ENCODE results near the gene CXCL11.
A peak's percentile ranks its signal among the peaks of the same experiment; 100 is the strongest.

Gene CXCL11

GRCh38 chr4:76022031-76022430 lies 13.8 kb downstream of the CXCL11 start:
- DNase-seq = no peak
- TF ChIP-seq POLR2A (IDR thresholded peaks at IDR 0.05; ENCODE audit: low read length) = no peak
- no peak for TF ChIP-seq GATA1 (IDR thresholded peaks at IDR 0.05; ENCODE audit: low read depth, low read length)

- no peak for DNase-seq
- TF ChIP-seq GATA1 (IDR thresholded peaks at IDR 0.05; ENCODE audit: low read depth, low read length) (no peak), POLR2A (IDR thresholded peaks at IDR 0.05; ENCODE audit: low read length) (no peak)
These were observed 18.7 kb downstream of the CXCL11 start for GRCh38 chr4:76017056-76017686.

GRCh38 chr4:76016393-76016792 lies 19.5 kb downstream of the CXCL11 start:
- DNase-seq = no peak
- TF ChIP-seq POLR2A (IDR thresholded peaks at IDR 0.05; ENCODE audit: low read length) = no peak
- no peak for TF ChIP-seq GATA1 (IDR thresholded peaks at IDR 0.05; ENCODE audit: low read depth, low read length)

- TF ChIP-seq POLR2A (IDR thresholded peaks at IDR 0.05; ENCODE audit: low read length) (no peak), GATA1 (IDR thresholded peaks at IDR 0.05; ENCODE audit: low read depth, low read length) (no peak)
- no peak for DNase-seq
These were observed 22.3 kb downstream of the CXCL11 start for GRCh38 chr4:76013540-76013939.

GRCh38 chr4:76012388-76012801 lies 23.5 kb downstream of the CXCL11 start:
- no peak for DNase-seq
- no peak for TF ChIP-seq POLR2A (IDR thresholded peaks at IDR 0.05; ENCODE audit: low read length)
- TF ChIP-seq GATA1 (IDR thresholded peaks at IDR 0.05; ENCODE audit: low read depth, low read length) = no peak

GRCh38 chr4:76011700-76012387 lies 24.0 kb downstream of the CXCL11 start:
- no peak for DNase-seq
- TF ChIP-seq GATA1 (IDR thresholded peaks at IDR 0.05; ENCODE audit: low read depth, low read length) (no peak), POLR2A (IDR thresholded peaks at IDR 0.05; ENCODE audit: low read length) (no peak)

- DNase-seq = no peak
These were observed 24.7 kb downstream of the CXCL11 start for GRCh38 chr4:76011018-76011670.

GRCh38 chr4:76010576-76010975 lies 25.3 kb downstream of the CXCL11 start:
- no peak for DNase-seq
- TF ChIP-seq GATA1 (IDR thresholded peaks at IDR 0.05; ENCODE audit: low read depth, low read length) (no peak), POLR2A (IDR thresholded peaks at IDR 0.05; ENCODE audit: low read length) (no peak)

More at GRCh38 chr4:76011018-76011670, 24.7 kb downstream of the CXCL11 start:
- TF ChIP-seq GATA1 (IDR thresholded peaks at IDR 0.05; ENCODE audit: low read depth, low read length) = no peak
- TF ChIP-seq POLR2A (IDR thresholded peaks at IDR 0.05; ENCODE audit: low read length) = no peak

- DNase-seq = no peak
- TF ChIP-seq POLR2A (IDR thresholded peaks at IDR 0.05; ENCODE audit: low read length) = no peak
- no peak for TF ChIP-seq GATA1 (IDR thresholded peaks at IDR 0.05; ENCODE audit: low read depth, low read length)
These were observed 26.6 kb downstream of the CXCL11 start for GRCh38 chr4:76009311-76009710.

GRCh38 chr4:76007089-76007862 lies 28.6 kb downstream of the CXCL11 start, which contains the start of gene CXCL9:
Gene CXCL9, minus strand, starts transcription at chr4:76007509. Its CDS starts 60 bp downstream, at chr4:76007449.
- no peak for DNase-seq
- TF ChIP-seq GATA1 (IDR thresholded peaks at IDR 0.05; ENCODE audit: low read depth, low read length) = no peak
- no peak for TF ChIP-seq POLR2A (IDR thresholded peaks at IDR 0.05; ENCODE audit: low read length)

- DNase-seq = no peak
- TF ChIP-seq GATA1 (IDR thresholded peaks at IDR 0.05; ENCODE audit: low read depth, low read length) (no peak), POLR2A (IDR thresholded peaks at IDR 0.05; ENCODE audit: low read length) (no peak)
These were observed 32.2 kb downstream of the CXCL11 start for GRCh38 chr4:76003620-76004019.

- TF ChIP-seq POLR2A (IDR thresholded peaks at IDR 0.05; ENCODE audit: low read length) (no peak), GATA1 (IDR thresholded peaks at IDR 0.05; ENCODE audit: low read depth, low read length) (no peak)
- no peak for DNase-seq
These were observed 32.8 kb downstream of the CXCL11 start for GRCh38 chr4:76003035-76003434.

- TF ChIP-seq POLR2A (IDR thresholded peaks at IDR 0.05; ENCODE audit: low read length) (no peak), GATA1 (IDR thresholded peaks at IDR 0.05; ENCODE audit: low read depth, low read length) (no peak)
These were observed 33.7 kb downstream of the CXCL11 start for GRCh38 chr4:76002176-76002575.

GRCh38 chr4:76001700-76002099 lies 34.2 kb downstream of the CXCL11 start:
- TF ChIP-seq GATA1 (IDR thresholded peaks at IDR 0.05; ENCODE audit: low read depth, low read length) (no peak), POLR2A (IDR thresholded peaks at IDR 0.05; ENCODE audit: low read length) (no peak)
- no peak for DNase-seq

More at GRCh38 chr4:76002176-76002575, 33.7 kb downstream of the CXCL11 start:
- peak; percentile 10 to 31 for DNase-seq
